IPS-NIHi7 (cell line): ENCODE data around the gene GPX4.
A peak's percentile ranks its signal among the peaks of the same experiment; 100 is the strongest.

Experiments
- DNase-seq: peaks from one replicate; pipeline ENCODE4 v3.0.0; 2012; ENCODE audit warnings: mixed read lengths; ENCODE audit errors: extremely low spot score

The GPX4 gene

DNA sequence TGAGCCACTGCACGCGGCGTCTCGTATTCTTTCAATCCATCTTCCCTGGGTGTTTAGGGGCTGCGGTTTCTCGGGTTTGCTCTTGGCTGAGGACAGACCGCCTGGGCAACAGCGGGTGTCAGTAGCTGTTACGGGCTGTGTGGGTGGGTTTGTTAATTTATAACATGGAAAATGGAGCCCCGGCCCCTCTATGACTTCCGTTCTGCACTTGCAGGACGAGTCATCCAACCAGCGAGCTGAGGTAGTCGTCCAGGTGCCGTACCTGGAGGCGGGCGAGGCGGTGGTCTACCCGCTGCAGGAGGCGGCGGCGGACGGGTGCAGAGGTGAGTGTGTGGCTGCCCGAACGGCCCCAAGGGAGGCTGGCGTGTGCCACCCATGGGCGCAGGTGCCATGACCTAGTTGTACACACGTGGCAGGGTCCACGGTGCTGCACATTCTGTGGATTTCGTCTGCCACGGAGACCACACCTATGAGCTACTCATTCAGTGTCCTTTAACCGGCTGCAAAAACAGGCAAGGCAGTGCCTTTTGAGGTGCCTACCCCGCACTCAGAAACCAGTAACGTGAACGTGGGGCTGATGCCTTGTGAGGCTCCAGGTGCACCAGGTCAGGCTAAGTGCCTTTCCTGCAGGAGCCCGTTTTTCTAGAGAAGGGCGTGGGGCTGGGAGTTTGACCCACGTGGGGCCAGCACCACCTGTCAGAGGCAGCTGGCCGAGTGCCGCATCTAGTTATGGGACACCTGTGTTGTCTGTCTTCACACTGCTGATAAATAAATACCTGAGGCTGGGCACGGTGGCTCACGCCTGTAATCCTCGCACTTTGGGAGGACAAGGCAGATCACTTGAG is 19.5 kb upstream of the GPX4 start:
- no peak for DNase-seq

DNA sequence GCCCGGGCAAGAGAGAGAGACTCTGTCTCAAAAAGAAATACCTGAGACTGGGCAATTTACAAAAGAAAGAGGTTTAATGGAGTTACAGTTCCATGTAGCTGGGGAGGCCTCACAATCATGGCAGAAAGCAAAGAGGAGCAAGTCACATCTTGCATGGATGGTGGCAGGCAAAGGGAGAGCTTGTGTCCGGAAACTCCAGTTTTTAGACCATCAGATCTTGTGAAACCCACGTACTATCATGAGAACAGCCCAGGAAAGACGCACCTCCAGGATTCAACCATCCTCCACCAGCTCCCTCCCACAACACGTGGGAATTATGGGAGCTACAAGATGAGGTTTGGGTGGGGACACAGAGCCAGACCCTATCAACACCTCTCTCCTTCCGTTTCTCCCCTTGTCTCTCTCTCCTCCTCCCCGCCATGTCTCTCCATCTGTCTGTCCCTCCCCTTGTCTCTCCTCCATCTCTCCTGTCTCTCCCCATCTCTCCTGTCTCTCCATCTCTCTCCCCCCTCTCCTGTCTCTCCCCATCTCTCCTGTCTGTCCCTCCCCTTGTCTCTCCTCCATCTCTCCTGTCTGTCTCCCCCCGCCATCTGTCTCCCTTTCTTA is 18.6 kb upstream of the GPX4 start:
- no peak for DNase-seq

DNA sequence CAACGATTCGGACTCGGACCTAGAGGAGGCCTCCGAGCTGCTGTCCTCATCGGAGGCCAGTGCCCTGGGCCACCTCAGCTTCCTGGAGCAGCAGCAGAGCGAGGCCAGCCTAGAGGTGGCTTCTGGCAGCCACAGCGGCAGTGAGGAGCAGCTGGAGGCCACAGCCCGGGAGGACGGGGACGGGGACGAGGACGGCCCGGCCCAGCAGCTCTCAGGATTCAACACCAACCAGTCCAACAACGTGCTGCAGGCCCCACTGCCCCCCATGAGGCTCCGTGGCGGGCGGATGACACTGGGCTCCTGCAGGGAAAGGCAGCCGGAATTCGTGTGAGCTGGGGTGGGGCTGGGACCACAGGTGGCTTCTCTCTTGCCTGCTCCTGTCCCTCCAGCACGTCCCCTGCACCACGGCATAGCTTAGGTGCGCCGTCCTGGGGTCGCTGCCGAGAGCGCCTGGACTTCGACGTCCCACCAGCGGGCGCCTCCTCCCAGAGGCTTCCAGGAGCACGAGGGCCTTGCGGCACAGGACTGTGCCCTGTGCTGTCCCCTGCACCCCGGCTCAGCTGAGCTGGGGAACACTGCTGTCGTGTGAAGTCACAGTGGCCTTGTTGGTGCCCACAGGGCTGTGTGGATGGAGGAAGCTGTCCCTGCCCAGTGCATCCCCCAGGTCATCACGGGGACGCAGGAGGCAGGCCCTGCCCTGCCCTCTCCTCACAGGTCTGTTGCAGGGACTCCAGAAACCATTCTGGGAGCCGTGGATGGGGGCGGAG is 17.9 kb upstream of the GPX4 start:
- DNase-seq = no peak

DNA sequence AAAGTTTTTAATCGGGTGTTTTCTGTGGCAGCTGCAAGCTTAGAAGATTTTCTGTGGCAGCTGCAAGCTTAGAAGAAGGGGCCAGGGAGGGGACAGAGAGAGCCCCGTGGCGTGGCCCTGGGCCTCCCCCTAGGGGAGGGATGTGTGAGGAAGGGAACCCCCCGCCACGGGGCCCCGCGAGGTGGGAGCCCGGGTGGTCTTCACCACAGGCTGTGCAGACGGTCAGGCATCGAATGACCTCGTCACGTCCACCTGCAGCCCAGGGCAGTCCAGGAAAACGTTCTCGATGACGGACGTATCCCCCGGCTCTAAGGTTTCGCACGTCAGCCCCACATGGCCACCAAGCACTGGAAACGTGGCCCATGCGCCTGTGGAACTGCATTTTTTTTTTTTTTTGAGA is 17.2 kb upstream of the GPX4 start:
- no peak for DNase-seq

DNA sequence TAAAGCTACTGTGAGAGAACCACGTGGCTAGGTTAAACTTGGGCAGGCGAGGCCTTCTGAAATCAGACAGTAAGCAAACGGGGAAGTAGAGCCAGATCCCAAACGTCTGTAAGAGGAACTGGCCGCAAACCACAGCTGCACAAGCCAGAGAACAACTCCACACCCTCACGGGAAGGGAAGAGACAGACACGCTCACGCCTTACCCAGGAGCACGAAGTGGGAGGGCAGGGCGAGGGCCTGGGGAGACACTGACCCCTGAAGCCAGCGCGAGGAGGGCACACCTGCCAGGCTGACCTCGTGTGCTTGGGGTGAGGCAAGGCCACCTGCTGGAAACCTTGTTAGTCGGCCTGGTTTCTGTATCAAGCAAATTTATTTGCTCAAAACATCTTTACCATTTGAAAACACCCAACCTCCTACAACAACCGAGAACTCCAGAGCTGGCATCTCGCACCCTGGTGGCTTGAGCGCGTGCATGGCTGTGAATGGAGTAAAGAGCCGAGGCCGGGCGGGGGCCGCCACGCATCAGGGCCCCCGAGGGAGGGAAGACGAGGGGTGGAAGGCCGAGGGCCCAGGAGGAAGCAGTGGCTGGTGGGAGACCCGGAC is 15.9 kb upstream of the GPX4 start:
- no peak for DNase-seq

DNA sequence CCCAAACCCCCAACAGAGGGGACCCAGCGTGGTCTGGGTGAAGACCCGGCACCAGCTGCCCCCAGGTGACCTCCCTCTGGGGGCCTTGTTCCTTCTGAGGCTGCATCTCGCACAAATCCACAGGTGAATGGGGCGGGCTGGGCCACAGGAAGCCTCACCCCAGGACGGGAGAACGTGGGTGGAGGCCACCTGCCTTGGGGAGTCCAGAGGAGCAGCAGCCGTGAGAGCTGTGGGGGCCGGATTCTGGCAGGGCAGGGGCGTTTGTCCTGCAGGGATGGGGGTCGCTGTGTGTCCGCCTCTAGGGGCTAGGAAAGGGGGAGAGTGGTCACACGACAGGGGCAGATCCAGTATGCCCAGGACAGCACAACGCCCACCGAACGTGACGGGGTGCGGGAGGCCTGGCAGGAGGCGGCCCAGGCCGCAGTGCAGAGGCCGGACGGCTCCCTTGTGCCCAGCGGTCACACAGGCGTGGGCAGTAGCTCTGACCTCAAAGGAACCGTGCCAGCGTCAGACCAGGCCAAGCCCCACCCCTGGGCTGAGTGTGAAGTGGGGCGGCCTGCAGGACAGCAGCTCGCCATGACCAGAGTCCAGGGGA is 15.3 kb upstream of the GPX4 start:
- no peak for DNase-seq

DNA sequence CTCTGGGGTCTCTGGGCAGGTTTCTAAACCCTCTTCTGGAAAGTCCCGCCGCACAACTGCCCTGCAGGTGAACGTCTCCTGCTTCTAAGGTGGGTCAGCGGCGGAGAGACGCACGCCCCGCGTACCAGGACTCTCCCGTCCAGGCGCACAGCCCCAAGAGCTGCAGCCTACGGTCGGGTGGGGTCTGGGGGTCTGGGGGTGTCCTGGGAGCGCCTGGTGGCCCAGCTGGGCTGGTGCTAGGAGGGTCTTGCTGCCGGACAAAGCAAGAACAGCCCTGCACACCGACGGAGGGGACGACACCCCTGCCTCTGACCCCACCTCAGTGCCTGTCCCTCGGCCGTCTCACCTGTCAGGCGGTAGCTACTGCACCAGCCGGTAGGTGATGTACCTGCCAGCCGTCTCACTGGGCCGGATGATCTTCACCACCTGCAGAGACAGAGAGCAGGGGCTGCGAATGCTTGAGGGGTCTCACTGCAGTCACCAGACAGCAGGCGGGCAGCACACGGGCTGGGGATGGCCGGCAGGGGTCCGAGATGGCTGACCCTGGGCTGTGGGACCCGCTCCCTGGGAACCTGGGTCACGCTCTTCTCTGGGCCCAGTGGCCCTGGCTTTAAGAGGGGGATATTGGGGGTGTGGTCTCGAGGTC is 14.5 kb upstream of the GPX4 start:
- DNase-seq = no peak

DNA sequence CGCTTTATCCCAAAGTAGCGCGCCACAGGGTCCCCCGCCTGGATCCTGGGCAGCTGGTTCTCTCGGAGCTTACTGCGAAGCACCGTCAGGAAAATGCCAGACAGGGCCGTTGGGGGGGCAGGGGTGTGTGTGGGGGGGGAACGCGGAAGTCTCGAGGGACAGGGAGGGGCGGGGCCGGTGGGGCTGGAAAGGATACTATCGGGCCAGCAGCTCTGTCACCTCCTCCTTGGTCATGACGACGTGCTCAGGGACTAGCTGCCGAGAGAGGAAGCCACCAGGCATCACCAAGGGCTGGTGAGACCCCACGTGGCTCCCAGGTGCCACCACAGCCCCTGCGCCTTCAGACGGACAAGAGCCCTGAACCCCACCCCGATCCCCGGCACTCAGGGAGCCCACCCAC is 13.9 kb upstream of the GPX4 start:
- DNase-seq = no peak

DNA sequence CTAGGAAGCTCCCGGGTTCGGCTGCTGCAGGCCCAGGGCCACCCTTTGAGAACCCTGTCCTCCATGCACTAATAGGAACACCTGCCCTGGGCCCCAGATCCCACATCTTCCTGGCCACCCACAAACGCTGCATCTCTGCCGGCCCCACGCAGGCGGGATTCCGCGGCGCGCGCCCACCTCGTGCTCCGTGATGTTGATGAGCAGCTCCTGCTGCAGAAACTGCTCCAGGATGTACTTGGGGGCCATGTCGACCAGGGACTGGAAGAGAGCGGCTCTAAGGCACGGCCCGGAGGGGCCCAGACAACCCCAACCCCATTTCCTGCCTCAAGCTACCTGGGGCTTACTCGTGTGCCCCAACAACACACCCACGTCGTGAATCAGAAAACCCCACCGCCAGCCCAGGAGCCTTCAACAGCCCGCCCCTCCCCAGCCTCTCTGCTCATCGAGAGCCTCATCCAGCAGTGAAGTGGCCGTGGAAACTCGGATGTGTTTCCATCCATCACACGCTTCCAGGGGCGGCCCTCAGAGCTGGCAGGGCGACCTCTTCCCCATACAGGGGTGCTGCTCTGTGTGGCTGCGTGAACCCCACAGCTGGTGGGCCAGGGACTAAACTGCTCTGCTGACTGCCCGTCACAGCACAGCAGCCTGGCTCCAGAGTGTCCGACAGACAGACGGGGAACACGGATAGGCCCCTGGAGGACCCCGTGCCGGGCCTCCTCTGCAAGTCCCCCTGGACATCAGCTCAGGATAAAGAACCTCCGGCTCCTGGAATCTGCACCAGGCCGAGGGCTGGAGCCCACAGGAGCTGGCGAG is 12.9 kb upstream of the GPX4 start:
- DNase-seq = no peak

DNA sequence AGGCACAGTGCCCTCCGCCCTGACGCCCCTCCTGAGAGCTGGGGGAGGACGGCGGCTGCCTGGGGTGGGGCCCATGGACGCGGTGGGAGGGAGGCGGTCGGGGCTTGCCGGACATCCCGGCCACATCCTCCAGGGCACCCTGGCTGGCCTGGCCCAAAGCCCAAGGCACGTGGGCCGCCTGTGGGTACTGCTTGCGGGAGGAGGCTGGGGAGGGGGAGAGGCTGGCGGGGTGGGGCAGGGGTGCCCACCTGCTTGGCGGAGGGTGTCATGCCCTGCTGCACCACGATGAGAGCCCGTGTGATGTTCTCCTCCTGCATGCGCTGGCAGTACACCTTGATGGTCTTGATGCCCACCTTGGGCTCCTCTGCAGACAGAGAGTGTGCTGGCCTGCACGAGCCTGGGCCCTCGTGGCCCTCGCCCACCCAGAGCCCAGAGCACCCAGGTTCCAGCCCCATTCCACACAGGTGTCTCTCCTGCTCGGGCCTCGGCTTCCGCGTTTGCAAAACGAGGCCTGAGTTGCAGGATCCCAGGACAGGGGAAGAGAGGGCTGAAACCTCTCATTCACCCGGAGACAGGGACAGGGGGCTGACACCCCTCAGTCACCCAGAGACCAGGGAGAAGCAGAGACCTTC is 12.1 kb upstream of the GPX4 start:
- no peak for DNase-seq

DNA sequence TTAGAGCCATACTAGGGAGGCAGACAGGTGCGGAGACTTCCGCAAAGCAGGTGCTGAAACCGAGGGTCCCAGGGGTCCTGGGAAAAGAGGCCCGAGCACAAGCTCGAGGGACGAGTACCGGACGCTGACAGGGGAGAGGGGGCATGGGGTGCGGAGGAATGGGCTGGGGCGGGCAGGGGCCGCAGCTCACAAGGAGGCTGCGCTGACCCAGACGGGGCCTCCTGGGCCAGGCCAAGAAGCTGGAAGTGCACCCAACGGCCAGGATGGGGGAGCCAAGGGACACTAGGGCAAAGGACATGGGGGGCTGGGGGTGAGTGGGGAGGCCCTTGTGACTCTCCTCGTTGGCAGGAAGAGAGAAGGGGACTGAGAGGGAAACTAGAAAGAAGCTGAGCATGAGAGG is 10.5 kb upstream of the GPX4 start:
- no peak for DNase-seq

DNA sequence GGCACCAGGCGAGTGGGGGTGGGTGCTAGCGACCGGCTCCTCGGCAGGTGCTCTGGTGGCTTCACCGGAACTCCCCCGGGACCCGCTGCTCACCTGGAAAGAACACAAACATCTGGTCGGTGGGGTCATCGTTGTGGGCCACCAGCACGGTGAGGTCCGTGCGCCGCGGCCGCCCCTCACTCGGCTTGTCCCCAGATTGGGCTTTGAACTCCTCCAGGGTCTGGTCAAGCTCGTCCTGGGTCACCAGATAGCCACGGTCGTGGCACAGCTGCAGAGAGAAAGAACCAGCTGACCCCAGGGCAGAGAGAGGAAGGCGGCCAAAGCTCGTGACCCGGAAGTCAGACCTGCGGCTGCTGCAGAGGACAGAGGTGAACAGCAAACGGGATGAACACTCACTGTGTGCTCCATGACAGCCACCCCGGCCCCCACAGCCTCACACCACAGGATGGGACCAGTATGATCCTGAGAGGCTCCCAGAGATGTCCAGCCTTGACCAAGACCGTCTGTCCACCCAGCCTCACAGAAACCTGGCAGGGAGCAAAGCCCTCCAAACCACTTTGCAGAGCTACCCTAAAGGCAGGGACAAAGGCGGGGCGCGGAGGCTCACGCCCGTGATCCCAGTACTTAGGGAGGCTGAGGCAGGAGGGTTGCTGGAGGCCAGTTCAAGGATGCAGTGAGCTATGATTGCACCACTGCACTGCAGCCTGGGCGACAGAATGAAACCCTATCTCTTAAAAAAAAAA is 9.8 kb upstream of the GPX4 start:
- DNase-seq = no peak

DNA sequence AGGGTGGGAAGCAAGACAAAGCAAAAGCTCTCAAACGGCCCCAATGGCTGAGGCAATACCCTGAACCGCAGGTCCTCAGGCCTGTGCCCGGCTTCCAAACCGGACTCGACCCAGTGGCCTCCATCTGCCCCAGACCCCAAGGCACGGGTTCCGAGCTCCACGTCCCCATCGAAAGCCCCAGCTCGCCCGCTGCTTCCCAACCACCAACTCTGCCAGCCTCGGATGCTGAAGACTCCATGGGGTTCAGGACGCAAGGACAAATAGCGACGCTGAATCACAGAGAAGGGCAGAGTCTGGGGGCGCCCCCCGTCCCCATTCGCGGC is 9.2 kb upstream of the GPX4 start:
- DNase-seq = no peak

DNA sequence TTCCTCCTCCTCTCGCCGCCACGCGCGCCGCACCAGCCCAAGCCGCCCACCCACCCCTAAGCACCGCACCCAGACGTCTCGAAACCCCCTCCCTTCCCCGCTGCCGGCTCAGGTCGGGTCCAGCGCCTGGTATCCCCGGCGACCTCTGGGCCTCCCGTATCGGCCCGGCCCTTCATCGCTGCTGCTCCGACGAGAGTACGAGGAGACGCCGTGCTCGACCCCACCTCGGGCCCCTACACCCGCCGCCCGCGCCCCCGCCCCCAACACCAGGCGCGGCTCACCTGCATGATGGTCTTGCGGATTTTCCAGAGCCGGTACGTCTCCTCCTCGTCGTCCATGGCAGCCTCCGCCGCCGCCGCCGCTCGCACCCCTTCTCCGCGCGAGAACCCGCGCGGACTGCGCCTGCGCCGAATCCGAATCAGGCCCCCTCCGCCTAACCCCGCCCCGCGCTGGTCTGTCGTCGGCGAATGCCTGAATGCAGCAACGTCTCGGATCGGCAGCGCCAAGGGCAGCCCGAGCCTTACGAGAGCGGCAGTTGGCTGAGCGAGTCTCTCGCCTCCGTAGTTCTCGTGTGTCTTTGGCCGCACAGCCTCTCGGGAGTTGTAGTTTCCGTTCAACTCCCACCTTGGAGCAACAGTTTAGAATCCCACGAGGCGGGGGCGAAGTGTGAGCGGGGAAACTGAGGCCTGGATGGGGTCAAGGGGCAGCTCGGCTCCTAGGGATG is 8.7 kb upstream of the GPX4 start, which contains the start of gene POLR2E:
POLR2E (minus strand) TSS at position 398 of the 724 bp plus-strand sequence; CDS start at position 338, 60 bp downstream.
- peak; percentile 99 for DNase-seq

DNA sequence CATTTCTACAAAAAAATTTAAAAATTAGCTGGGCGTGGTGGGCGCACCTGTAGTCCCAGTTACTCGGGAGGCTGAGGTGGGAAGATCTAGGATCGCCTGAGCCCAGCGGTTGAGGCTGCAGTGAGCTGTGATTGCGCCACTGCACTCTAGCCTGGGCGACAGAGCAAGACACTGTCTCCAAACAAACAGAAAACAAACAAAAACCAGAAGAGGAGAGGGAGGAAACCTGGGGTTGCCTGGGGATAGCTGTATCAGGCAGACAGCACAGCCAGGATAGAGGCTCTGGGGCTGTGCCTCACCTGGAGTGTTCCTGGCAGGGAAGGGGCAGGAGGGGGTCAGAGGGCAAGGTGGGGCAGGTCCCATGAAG is 6.0 kb upstream of the GPX4 start:
- DNase-seq = no peak

DNA sequence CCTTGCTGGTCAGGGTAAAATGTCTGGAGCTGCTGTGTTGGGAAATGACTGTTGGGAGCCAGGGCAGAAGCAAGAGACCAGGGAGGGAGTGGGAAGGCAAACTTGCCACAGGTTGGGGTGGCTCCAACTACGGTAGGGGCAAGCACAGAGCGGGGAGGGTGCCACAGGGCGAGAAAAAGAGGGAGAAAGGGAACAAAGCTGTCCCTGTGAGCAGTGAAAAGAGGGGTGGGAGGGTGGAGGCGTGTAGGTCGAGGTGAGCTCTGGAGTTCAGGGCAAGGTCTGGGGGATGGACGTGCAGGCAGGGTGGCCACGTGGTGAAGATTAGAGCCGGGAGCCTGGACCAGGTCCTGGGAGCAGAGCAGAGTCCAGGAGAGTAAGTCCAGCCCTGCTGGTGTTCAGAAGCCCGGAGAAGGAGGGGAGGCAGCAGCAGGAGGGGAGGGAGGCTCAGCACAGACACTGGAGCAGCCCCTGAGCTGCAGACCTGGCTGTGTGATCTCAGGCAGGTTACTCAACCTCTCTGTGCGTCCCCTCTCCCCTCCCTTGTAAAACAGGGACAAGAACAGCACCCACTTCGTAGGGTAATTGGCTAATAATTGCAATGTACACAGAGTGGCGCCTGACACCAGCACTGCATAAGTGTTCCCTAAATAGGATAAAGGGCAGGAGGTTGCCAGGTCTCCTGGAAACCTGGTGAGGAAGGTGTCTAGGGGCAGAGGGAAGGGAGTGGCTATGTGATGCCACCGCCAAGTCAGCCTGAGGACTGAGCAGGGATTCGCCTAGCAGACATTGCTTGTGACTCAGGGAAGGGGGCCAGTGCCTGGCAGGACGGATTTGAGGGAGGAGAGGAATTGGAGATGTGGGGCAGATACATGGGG is 5.4 kb upstream of the GPX4 start:
- no peak for DNase-seq

DNA sequence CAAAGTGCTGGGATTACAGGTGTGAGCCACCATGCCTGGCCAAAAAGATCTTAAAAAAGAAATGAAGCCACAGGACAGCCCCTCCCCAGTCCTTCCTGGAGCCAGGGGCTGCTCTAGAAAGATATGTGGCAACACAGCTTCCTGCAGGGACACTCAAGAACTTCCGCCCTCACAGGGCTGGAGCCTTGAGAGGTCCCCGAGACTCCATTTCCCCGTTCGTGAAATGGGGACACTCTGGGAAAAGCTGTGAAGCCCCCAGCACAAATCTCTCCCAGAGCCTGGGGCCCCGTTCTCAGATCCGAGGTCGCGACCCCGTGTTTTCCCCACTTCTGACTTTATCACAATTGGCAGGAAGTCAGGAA is 2.5 kb upstream of the GPX4 start:
- no peak for DNase-seq
